GM19240 (cell line): ENCODE results near the gene KCNIP4.

Experiments
- DNase-seq: peaks from one replicate; pipeline ENCODE4 v3.0.0; 2011; ENCODE audit warnings: low spot score; ENCODE audit not compliant: insufficient read length

Gene KCNIP4

DNA sequence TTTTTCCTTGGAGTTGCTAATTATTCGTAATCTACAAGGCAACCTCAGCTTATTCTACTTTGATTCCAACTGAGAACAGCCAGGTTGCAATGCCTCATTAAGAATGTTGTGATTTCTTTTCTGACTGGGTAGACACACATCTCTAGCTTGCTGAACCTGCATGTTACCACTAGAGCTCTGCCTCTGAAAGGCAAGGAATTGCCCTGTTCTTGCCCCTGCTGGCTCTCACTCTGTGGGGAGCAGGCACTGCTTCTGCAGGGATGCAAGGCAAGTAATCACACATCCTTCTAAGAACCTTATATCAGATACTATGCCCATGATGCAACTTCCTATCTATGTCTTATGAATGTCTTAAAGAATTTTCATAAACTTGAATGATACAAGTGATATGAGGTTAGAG, 745.2 kb downstream of the KCNIP4 start:
- DNase-seq: no peak

GRCh38 chr4:21202959-21203358, 745.6 kb downstream of the KCNIP4 start:
- no peak for DNase-seq

- DNase-seq: no peak
Observed at GRCh38 chr4:21198683-21199082, 749.9 kb downstream of the KCNIP4 start.

GRCh38 chr4:21195682-21196081, 752.9 kb downstream of the KCNIP4 start:
- DNase-seq: no peak

- no peak for DNase-seq
Observed at GRCh38 chr4:21192367-21192766, 756.2 kb downstream of the KCNIP4 start.

DNA sequence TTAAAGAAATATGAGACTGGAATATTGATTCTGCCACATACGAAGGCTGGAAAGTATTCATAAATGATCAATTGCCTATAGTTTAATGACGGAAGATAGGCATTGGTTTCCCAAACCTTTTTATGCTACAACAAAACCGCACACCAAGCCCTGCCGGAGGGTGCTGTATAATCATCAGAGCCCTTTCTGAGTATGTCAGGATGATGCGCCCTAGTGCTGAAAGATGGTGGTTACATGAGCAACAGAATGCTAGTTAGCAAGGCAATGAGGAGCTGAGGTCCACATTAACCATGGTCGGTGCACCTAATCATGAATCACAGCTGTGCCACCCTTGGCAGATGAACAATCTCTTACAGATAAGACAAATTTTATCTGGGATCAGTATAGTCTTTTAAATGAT, 757.3 kb downstream of the KCNIP4 start:
- no peak for DNase-seq

- no peak for DNase-seq
Observed at GRCh38 chr4:21184788-21185187, 763.8 kb downstream of the KCNIP4 start.

DNA sequence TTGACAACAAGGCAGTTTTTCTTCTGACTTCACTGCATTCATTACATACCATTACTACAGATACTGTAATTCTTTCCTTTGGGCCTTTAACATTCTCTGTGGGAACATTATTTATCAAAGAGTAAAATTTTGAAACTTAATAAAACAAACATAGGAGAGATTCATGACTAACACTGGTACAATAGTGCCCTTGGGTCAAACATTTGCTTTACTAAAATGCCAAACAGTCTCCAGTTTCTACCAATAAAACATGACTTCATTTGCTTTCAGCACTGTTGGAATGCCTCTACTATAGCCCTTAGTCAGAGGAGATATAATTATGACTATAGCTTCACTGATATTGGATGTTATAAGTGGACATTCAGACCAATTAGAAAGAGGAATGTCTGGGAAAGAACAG, 766.9 kb downstream of the KCNIP4 start:
- DNase-seq: no peak

DNA sequence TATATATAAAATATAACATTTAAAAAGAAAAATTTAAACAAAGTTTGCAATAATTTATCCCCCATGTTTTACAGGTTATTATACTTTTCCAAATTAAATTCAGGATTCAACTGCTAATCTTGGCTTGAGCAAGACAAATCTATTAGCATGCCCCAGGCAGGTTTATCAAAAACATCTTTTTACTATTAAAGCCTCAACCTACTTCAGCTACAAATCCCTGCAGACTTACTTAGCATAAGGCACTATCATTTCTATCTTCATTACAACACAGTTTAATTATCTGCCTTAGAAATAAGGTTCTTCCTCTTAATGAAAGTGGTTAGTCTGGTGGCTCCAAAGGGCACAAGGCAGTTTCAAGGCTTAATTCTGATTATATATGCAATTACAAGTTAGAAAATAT, 770.7 kb downstream of the KCNIP4 start:
- DNase-seq: no peak

DNA sequence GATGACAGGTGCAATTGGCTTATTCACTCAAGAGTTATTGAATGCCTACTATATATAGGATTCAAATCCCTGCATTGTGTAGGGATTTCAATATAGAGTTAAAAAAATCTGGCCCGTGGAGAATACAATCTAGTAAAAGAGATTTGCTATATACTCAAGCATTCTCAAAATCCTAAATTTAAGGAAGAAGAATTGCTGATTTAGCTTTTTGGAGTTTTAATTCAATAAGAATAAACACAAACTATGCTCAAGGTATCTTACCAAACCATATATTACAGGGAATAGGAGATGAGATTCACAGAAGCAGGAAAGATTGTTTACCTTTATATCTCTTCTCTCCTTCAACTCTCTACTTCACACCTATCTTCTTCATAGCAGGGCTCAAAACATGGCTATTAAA, 771.5 kb downstream of the KCNIP4 start:
- DNase-seq: no peak

DNA sequence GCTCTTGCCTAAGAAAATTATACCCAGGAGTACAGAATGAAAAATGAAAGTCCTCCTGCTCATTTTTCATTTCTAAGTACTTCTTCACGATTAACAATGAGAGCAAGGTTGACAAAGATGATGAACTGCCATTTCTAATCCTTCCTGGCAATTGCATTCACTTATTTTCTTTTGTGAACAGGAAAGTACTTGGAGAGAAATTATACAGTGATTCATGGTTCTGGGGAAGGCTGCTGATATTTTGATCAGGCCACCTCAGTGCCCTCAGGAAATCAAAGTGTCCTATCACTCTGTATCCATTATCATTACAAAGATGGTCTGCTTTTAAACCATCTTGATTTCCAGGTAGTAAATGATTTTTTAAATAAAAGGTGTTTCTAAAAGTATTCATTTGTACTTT, 780.9 kb downstream of the KCNIP4 start:
- no peak for DNase-seq

DNA sequence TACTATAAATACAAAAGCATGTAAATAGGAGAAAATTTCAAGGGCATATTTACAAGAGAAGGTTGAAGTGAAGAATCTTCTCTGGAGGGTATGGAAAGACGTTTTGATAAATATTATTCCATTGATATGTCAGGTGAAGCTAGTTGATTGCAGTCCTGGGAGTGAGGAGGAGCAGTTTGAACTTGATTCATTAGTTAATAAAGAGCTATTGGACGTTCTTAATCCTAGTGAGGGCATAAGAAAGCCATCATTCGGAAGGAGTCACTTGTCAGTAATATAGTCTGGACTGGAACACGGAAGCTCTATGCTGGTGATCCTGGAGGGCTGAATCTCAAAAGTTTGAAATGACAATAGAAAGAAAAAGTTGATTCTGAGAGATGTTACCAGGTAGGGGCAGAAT, 793.2 kb downstream of the KCNIP4 start:
- DNase-seq: no peak

- DNase-seq: no peak
Observed at GRCh38 chr4:21139327-21139726, 809.2 kb downstream of the KCNIP4 start.

DNA sequence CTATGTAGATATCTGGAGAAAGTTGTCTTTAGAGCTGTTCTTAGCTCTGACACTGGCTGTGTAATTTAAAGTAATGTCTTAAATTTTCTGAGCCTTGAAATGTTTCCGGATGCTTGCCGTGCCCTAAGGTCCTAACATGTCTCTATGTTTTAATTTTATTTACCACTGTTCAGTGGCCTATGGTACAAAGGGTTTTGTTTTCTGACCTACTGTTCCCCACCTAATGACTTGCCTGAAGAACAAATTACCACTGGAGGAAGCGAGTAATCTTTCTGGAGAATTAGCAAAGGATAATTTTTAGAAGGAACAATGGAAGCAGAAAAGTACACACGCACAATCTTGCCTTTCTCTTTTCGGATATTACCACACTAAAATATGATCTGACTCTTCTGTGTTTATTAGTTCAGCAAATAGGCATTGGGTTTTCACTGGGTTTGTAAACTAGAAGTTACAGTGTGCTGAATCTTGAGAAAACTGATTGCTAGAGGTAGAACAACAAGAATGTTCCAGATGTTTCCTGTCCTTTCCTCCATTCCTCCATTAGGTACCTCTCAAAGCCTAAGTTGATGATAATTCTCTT, 812.4 kb downstream of the KCNIP4 start:
- DNase-seq: no peak

- DNase-seq: no peak
Observed at GRCh38 chr4:21134994-21135393, 813.6 kb downstream of the KCNIP4 start.

- no peak for DNase-seq
Observed at GRCh38 chr4:21130606-21131005, 818.0 kb downstream of the KCNIP4 start.

DNA sequence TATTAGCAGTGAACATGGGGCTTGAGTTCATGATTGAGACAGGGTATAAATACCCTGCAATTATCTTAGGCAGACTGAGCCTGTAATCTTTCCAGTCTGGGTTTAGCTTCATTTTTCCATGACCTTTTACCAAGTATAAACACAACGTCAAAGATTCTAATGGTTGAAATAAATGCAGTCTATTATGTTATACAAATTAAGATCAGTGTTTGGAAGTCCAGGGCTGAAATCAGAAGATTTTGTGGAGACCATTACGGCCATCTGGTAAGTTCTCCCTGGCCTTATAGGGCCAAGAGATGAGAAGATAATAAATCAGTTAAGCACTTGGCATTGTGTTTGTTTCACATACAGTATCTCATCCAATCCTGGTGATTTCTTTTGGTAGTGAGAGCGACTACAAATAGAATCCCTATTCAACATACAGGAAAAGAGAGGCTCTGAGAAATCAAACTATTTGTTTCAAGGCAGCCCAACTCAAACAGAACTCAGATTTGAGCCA, 822.5 kb downstream of the KCNIP4 start:
- DNase-seq: no peak

DNA sequence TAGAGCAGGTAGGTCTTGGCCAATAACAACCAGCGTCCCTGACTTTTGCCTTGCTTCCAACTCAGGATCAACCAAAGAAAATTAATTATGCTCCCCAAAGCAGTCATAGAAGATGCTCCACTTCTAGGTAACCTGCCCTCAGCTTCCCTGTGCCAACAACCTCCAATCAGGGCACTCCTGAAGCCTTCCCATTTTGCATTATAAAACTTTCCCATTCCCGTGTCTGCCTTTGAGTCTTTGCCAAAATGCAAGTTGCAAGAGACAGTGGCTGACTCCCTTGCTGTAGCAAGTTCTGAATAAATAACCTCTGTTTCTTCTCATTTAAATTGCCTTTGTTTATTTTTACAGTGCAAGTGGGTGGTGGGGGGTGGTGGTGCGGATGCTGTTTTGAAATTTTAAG, 830.3 kb downstream of the KCNIP4 start:
- DNase-seq: no peak

DNA sequence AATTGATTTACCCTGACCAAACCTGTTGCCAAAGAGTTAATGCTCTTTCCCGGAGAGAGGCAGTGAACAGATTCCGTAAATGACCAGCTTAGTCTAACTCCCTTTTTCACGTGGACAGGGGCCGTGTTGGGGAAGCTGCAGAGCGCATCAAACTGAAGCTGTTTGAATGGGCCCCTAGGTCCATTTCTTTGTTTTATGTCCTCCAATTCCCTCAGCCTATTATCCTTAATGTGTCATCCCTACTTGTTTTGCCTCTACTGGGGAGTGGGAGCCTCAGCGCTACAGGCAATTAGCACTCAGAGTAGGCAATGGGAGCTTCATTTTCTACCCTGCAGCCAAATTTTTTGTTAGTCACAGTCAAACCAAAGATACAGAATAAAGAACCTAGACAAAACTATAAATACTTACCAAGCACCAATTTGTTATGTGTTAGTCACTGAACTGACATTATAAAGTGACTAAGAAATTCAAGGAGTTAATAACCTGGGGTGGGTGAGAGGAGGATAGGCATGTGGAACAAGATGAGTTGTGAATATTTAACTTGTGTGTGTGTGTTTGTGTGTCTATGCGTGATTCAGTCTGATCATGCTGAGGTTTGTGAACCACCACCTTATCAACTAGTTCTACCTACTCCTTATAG, 830.9 kb downstream of the KCNIP4 start:
- no peak for DNase-seq

GRCh38 chr4:21113496-21114223, 834.9 kb downstream of the KCNIP4 start:
- no peak for DNase-seq

DNA sequence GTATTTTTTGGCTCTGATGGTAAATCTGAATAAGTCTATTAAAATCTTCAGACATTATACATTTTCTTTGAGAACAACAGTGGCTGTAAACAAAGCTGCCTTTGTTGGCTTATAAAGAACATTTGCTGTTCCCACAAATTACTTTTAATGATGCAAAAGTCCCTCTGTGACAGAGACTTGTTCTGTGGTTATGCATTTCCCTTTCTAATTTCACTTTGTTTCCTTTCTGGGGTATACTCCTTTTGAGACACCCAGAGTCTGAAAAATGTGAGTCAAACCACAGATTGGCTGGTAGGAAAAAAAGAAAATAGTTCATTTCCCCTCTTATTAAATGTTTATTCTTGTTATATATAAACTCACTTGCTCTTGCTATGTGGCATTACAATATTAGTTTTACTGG, 845.9 kb downstream of the KCNIP4 start:
- no peak for DNase-seq

GRCh38 chr4:21097865-21098264, 850.7 kb downstream of the KCNIP4 start:
- DNase-seq: no peak

DNA sequence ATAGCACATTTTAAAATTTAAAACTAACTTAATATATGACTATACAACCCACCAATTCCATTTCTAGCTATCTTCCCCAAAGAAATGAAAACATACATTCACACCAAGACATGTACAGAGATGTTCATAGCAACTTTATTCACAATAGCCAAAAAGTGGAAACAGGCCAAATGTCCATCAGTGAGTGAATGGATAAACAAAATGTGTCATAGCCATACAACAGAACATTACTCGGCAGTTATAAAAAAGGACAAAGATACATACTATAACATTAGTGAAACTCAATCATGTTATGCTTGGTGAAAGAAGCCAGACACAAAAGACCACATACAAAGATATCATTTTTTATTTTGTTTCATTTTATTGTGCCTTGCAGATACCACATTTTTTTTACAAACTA, 851.5 kb downstream of the KCNIP4 start:
- DNase-seq: no peak
